ENCODE results near the gene OR4X1.
"Not testable (repeated sequence)": the region's sequence is repeated elsewhere in the genome, so short reads cannot be mapped to it uniquely, and the experiment has no call there.

Gene OR4X1, protein sequence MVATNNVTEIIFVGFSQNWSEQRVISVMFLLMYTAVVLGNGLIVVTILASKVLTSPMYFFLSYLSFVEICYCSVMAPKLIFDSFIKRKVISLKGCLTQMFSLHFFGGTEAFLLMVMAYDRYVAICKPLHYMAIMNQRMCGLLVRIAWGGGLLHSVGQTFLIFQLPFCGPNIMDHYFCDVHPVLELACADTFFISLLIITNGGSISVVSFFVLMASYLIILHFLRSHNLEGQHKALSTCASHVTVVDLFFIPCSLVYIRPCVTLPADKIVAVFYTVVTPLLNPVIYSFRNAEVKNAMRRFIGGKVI

DNA sequence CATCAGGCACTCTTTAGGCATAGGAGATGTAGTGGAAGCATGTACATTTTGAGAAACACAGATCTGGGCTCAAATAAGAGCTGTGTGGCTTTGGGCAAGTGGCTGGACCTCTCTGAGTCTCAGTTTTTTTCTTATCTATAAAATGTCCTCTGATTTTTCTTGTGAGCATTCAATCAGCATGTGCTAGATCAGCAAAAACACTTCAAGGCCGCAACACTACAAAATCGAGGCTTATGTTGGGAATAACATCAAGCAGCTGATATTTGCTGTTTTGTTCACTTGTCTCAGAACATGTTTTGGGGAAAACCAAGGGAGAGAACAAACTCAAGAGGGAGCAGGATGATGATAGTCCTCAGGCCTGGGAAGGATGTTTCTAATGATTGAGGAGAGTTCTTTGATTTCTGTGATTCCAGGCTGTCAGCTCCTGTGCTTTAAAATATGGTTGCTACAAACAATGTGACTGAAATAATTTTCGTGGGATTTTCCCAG is at the start of gene OR4X1:
TSS of gene OR4X1 (plus strand) at position 439 of the 489 bp plus-strand sequence. CDS start at position 439, 0 bp downstream.
- no peak for TF ChIP-seq BHLHE40 (IDR thresholded peaks at IDR 0.05; ENCODE audit: borderline replicate concordance)
- TF ChIP-seq ARNT (IDR thresholded peaks at IDR 0.05) = no peak
- TF ChIP-seq FOXK2 (IDR thresholded peaks at IDR 0.05) = no peak
- no peak for TF ChIP-seq L3MBTL2 (conservative IDR thresholded peaks at IDR 0.05)
- TF ChIP-seq SP1 (IDR thresholded peaks at IDR 0.05) = no peak
- no peak for TF ChIP-seq NFRKB (IDR thresholded peaks at IDR 0.05)
- no peak for TF ChIP-seq FOXM1 (IDR thresholded peaks at IDR 0.05; ENCODE audit: borderline replicate concordance)
- no peak for TF ChIP-seq HDGF (IDR thresholded peaks at IDR 0.05; ENCODE audit: borderline replicate concordance)
- no peak for TF ChIP-seq FOXA1 (IDR thresholded peaks at IDR 0.05)
- TF ChIP-seq, protein P1, sequence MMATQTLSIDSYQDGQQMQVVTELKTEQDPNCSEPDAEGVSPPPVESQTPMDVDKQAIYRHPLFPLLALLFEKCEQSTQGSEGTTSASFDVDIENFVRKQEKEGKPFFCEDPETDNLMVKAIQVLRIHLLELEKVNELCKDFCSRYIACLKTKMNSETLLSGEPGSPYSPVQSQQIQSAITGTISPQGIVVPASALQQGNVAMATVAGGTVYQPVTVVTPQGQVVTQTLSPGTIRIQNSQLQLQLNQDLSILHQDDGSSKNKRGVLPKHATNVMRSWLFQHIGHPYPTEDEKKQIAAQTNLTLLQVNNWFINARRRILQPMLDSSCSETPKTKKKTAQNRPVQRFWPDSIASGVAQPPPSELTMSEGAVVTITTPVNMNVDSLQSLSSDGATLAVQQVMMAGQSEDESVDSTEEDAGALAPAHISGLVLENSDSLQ (IDR thresholded peaks at IDR 0.05) = no peak
- TF ChIP-seq LEF1 (IDR thresholded peaks at IDR 0.05; ENCODE audit: borderline replicate concordance) = no peak
- no peak for TF ChIP-seq TARDBP (IDR thresholded peaks at IDR 0.05)
- TF ChIP-seq ELF4 (IDR thresholded peaks at IDR 0.05) = no peak
- POLR2A ChIA-PET = no interaction called here
- DNase-seq (ENCODE audit: extremely low spot score) = no peak
- CTCF ChIA-PET = no interaction called here

DNA sequence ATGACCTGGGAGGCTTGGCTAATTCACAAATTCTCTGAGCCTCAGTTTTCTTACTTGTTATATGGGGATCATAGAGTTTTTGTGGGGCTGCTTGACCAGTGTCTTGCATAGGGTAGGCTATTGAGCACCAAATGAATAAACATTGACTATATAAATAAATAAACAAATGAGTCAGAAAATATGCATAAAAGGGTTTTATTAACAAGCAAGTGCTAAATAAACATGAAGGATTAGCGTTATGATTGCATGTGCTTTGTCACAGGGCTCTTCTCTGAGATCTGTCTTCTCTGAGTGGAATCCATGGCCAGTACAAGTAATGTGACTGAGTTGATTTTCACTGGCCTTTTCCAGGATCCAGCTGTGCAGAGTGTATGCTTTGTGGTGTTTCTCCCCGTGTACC is 47.2 kb upstream of the OR4X1 start, which contains the start of gene OR4B1:
TSS of gene OR4B1 (plus strand) at position 301 of the 400 bp plus-strand sequence. CDS start at position 301, 0 bp downstream.
- POLR2A ChIA-PET = no interaction called here
- no peak for TF ChIP-seq TARDBP (IDR thresholded peaks at IDR 0.05)
- TF ChIP-seq FOXM1 (IDR thresholded peaks at IDR 0.05; ENCODE audit: borderline replicate concordance) = no peak
- no peak for TF ChIP-seq ARNT (IDR thresholded peaks at IDR 0.05)
- TF ChIP-seq NFRKB (IDR thresholded peaks at IDR 0.05) = no peak
- TF ChIP-seq ELF4 (IDR thresholded peaks at IDR 0.05) = no peak
- no peak for TF ChIP-seq LEF1 (IDR thresholded peaks at IDR 0.05; ENCODE audit: borderline replicate concordance)
- TF ChIP-seq L3MBTL2 (conservative IDR thresholded peaks at IDR 0.05) = no peak
- no peak for TF ChIP-seq FOXK2 (IDR thresholded peaks at IDR 0.05)
- TF ChIP-seq, protein P1 (IDR thresholded peaks at IDR 0.05) = no peak
- TF ChIP-seq BHLHE40 (IDR thresholded peaks at IDR 0.05; ENCODE audit: borderline replicate concordance) = no peak
- TF ChIP-seq FOXA1 (IDR thresholded peaks at IDR 0.05) = no peak
- TF ChIP-seq HDGF (IDR thresholded peaks at IDR 0.05; ENCODE audit: borderline replicate concordance) = no peak
- no peak for TF ChIP-seq CTBP1 (IDR thresholded peaks at IDR 0.05; ENCODE audit: borderline replicate concordance)
- no peak for TF ChIP-seq ZNF384 (IDR thresholded peaks at IDR 0.05)
- no peak for TF ChIP-seq SP1 (IDR thresholded peaks at IDR 0.05)
- CTCF ChIA-PET = no interaction called here
- no peak for DNase-seq (ENCODE audit: extremely low spot score)

DNA sequence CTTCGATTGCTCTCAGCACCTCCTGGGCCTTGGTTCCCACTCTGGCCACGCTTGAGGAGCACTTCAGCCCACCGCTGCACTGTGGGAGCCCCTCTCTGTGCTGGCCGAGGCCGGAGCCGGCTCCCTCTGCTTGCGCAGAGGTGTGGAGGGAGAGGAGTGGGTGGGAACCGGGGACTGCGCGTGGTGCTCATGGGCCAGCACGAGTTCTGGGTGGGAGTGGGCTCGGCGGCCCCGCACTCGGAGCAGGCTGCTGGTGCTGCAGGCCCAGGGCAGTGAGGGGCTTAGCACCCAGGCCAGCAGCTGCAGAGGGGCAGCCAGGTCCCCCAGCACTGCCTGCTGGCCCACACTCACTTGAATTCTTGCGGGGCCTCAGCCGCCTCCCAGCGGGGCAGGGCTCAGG is 34.9 kb upstream of the OR4X1 start:
- ChIA-PET POLR2A (no interaction called here), CTCF (no interaction called here)
- DNase-seq (ENCODE audit: extremely low spot score) = no peak
- TF ChIP-seq TARDBP (IDR thresholded peaks at IDR 0.05) (no peak), SP1 (IDR thresholded peaks at IDR 0.05) (no peak), ZNF384 (IDR thresholded peaks at IDR 0.05) (no peak), ARNT (IDR thresholded peaks at IDR 0.05) (no peak), LEF1 (IDR thresholded peaks at IDR 0.05; ENCODE audit: borderline replicate concordance) (no peak), HDGF (IDR thresholded peaks at IDR 0.05; ENCODE audit: borderline replicate concordance) (no peak), L3MBTL2 (conservative IDR thresholded peaks at IDR 0.05) (no peak), SUZ12 (IDR thresholded peaks at IDR 0.05) (no peak), FOXM1 (IDR thresholded peaks at IDR 0.05; ENCODE audit: borderline replicate concordance) (no peak), ELF4 (IDR thresholded peaks at IDR 0.05) (no peak), CTBP1 (IDR thresholded peaks at IDR 0.05; ENCODE audit: borderline replicate concordance) (no peak), NFRKB (IDR thresholded peaks at IDR 0.05) (no peak), BHLHE40 (IDR thresholded peaks at IDR 0.05; ENCODE audit: borderline replicate concordance) (no peak), FOXK2 (IDR thresholded peaks at IDR 0.05) (no peak), FOXA1 (IDR thresholded peaks at IDR 0.05) (no peak)
- TF ChIP-seq, protein P1 (IDR thresholded peaks at IDR 0.05) = no peak

DNA sequence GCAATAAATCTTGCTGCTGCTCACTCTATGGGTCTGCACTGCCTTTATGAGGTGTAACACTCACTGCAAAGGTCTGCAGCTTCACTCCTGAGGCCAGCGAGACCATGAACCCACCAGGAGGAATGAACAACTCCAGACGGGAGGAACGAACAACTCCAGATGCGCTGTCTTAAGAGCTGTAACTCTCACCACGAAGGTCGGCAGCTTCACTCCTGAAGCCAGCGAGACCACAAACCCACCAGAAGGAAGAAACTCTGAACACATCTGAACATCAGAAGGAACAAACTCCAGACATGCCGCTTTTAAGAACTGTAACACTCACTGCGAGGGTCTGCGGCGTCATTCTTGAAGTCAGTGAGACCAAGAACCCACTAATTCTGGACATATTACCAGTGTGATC is 33.6 kb upstream of the OR4X1 start:
- DNase-seq (ENCODE audit: extremely low spot score); CTCF ChIA-PET; POLR2A ChIA-PET: not testable (repeated sequence)

DNA sequence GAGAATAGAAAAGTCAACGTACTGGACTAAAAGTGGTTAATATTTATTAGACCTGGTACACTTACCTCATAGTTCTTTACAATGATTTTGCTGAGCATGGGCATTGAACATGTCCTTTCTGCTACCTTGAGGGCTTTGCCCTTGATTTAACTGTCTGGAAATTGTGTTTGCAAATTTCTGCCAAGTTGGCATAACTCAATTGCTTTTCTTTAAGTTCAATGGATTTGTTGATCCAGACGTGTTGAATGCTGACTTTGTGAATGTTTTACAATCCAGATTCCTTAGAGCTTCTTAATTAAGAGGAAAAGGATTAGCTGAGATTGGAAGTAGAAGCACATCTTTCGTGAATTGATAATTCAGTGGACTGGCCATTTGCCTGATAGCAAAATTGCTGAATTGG is 25.9 kb upstream of the OR4X1 start:
- TF ChIP-seq NFRKB (IDR thresholded peaks at IDR 0.05) (no peak), ZNF384 (IDR thresholded peaks at IDR 0.05) (no peak), L3MBTL2 (conservative IDR thresholded peaks at IDR 0.05) (no peak), BHLHE40 (IDR thresholded peaks at IDR 0.05; ENCODE audit: borderline replicate concordance) (no peak), TARDBP (IDR thresholded peaks at IDR 0.05) (no peak), FOXM1 (IDR thresholded peaks at IDR 0.05; ENCODE audit: borderline replicate concordance) (no peak), ELF4 (IDR thresholded peaks at IDR 0.05) (no peak), CTBP1 (IDR thresholded peaks at IDR 0.05; ENCODE audit: borderline replicate concordance) (no peak), HDGF (IDR thresholded peaks at IDR 0.05; ENCODE audit: borderline replicate concordance) (no peak), FOXK2 (IDR thresholded peaks at IDR 0.05) (no peak), ARNT (IDR thresholded peaks at IDR 0.05) (no peak), SP1 (IDR thresholded peaks at IDR 0.05) (no peak), FOXA1 (IDR thresholded peaks at IDR 0.05) (no peak), SUZ12 (IDR thresholded peaks at IDR 0.05) (no peak), LEF1 (IDR thresholded peaks at IDR 0.05; ENCODE audit: borderline replicate concordance) (no peak)
- TF ChIP-seq, protein P1 (IDR thresholded peaks at IDR 0.05) = no peak

More for the DNA sequence above, 25.9 kb upstream of the OR4X1 start:
- DNase-seq (ENCODE audit: extremely low spot score) = no peak
- ChIA-PET POLR2A (no interaction called here), CTCF (no interaction called here)
